ELR (cell line): ENCODE results near the gene TPD52L1.

Experiments
- DNase-seq: peaks from one replicate; pipeline ENCODE4 v3.0.0-alpha.2; 2015; ENCODE audit warnings: low read depth

TPD52L1 gene

GRCh38 chr6:125245109-125245508, 91.5 kb downstream of the TPD52L1 start:
- DNase-seq: no peak

DNA sequence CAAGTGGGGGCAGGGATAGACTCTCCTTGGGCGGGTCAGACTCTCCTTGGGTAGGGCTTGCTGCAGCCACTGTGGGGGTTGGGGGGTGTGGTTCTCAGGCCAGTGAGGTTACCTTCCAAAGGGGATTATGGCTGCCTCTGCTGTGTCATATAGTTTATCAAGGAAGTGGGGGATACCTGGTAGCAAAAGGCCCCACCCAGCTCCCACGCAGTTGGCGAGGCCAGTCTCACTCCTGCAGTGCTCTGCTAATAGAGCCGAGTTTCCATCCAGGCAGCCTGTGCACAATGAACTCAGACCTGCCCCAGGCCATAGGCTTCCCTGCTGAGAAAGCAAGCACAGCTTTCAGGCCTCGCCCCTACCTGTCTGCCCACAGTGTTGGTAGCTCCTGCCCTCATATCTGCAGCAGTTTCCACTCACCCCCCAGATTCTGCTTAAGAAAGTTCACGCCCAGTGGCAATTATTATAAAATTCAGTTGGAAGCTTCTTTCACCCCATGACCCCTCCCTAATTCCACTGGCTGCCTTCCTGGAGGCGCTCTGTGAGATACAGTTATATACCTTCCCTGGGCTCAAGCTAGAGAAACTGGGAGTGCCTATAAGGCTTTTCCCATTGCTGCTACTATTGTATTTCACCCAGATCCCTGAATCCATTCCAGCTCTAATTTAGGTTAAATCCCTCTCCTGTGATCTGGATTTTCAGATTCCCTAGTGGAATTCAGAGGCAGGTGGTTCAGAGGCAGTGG, 92.1 kb downstream of the TPD52L1 start:
- no peak for DNase-seq

GRCh38 chr6:125246566-125246965, 93.0 kb downstream of the TPD52L1 start:
- DNase-seq: no peak

GRCh38 chr6:125248136-125248535, 94.6 kb downstream of the TPD52L1 start:
- DNase-seq: no peak

DNA sequence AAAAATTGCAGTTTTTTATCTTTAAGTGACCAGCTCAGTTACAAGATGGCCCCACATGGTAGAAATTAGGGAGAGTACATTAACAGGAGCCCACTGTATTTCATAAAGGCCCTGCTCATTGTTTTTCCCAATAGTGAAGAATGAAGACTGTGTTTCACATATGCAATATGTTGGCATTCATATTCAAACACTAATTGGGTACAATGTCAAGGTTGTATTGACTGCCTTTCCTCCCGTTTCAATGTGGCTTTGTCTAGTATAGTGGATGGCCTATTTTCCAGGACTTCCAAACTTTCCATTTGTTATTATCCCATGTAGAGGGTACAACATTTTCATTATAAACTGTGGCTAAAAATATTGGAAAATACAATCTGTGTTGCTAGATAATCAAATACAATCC, 96.9 kb downstream of the TPD52L1 start:
- no peak for DNase-seq

GRCh38 chr6:125251516-125252220, 98.1 kb downstream of the TPD52L1 start:
- no peak for DNase-seq

- DNase-seq: no peak
These were observed 99.3 kb downstream of the TPD52L1 start for GRCh38 chr6:125252891-125253290.

- DNase-seq: no peak
These were observed 100.3 kb downstream of the TPD52L1 start for GRCh38 chr6:125253881-125254280.

GRCh38 chr6:125254321-125254720, 100.7 kb downstream of the TPD52L1 start:
- no peak for DNase-seq

DNA sequence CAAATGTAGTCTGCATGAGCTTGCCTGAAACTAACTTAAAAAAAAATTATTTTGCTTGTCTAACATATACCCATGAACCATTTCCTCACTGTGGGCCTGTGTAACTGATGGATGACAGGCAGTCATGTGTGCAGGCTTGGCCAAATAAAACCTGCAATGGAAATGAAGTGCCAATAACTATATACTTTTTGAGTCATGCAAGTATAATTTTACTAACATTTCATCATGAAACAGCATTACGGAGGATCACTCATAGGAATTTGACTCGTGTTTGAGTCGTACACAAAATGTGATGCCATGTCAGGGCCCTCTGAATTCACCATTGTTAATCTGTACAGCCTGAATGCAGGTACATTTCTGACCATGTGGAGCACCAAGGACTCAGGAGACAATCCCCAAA, 101.6 kb downstream of the TPD52L1 start:
- DNase-seq: no peak

- no peak for DNase-seq
These were observed 103.8 kb downstream of the TPD52L1 start for GRCh38 chr6:125257351-125257750.

DNA sequence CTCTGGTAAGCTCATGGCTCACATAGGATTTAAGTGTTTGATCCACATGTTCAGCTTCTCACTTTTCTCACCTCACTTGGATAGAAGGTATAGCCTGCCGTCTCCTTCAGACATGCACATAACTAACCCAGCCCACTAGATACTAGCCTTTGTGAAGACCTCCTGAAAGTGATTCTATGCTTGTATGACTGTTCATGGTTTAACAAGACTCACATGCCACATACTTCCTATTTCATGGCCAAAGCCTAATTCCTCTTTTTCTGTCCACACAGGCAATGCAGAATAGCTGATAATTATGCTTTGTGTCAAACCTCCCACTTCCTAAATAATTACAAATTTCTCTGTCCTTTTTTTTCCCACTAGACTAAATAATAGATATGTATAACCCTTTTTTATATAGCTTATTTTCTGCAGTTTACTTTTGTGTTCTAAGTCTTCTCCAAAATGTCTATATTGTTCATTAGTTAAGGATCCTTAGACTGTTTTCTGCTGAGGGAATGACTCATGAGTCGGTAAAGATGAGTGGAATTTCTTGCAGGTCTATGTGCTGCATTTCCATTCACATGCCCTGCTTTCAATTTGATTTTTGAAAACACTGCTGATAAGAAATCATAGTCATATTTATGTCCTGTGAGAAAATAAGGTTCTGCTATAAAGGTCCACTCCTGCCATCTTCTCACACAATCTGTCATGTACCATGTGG, 105.2 kb downstream of the TPD52L1 start:
- no peak for DNase-seq

DNA sequence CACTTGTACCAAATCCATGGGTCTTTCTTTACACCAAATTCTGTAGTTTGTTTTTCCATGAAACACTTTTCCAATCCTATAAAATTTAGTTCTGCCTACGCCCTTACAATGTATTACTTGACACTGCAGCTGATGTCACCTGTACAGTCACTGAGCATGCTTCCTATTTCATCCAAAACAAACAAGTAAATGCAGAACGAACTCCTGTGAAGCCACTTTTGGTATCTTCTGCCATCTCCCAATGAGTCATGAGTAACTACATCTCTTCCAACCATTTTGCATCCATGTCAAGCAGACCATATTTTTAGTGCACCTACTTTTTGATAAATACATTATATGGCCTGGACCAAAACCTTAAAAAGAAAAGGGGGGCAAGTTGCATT, 105.8 kb downstream of the TPD52L1 start:
- no peak for DNase-seq

DNA sequence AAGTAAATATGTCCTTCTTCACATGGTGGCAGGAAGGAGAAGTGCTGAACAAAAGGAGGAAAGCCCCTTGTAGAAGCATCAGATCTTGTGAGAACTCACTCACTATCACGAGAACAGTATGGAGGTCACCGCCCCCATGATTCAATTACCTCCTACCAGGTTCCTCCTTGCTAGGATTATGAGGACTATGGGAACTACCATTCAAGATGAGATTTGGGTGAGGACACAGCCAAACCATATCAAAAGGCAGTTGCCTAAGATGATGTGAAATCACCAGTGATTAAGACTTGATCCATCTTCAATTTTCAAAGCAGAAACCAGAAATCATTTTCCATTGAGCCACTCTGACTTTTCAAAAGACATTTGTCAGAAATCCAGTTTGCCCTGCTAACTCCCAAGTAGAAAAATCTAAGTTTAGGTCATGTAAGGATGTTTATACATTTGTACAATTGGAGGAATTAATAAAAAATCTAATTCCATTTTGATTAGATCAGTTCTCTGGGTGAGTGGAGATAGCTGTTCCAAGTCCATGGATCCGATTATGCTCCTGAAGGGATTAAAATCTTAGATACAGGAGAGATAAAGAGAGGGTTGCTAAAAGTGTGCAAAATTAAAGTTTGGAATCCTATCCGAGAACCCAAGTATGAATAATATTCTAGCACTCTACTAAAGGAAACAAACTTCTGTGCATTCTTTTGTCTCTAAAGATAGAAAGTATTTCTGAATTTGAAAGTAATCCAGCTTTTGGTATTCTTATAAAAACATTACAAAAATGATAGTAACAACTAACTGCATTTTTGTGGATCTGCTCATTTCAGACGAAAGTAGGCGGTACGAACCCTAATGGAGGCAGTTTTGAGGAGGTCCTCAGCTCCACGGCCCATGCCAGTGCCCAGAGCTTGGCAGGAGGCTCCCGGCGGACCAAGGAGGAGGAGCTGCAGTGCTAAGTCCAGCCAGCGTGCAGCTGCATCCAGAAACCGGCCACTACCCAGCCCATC, 108.7 kb downstream of the TPD52L1 start:
- DNase-seq: no peak

GRCh38 chr6:125264476-125264875, 110.9 kb downstream of the TPD52L1 start:
- no peak for DNase-seq

DNA sequence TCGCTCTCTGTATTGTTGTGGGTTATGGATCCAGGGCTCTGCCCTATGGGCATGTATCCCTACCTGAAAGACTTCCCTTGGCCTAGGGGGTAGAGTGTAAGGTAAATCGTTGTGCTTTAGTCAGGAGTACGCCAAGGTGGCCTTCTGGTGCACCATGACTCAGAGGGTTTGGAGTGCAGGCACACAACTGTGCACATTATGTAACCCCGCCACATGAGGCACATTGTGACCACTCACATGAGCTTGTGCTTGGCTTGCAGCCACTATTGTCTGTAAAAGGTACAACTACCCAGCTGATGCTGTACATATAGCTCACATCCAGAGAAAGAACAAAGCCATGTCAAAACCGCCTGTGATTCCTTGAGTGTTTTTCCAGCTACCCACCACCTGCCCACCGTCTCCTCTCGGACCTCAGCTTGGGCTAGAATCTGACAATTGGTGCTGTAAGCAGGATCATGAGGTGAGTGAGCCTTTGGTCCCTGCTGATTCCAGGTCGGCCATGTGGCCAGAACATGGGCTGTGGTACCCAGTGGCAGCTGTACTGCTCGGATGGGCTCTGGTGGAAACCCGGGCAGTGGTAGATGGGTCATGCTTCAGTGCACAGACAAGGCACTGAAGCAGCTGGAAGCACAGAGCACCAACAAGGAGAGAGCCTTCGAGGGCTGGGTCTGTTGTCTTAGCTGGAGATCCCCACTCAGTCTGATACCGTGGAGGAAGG, 114.4 kb downstream of the TPD52L1 start:
- DNase-seq: no peak

DNA sequence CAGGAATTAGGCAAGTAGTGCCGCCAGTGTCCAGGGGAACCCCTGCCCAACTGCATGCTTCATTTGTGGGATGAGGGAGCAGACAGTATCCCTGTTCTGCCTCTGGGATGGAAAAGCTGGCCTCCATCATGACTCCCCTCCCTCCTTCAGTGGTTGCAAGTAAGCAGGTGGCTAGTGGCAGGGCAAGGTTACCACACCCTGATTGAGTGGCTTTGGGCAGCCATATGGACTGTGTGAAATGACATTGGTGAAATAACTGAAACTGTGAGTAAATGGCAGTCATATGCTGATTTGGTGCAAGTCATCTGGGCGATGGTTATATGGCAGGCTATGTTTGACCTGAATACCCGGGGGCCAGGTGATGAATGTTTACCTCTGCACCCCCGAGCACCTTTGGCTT, 115.2 kb downstream of the TPD52L1 start:
- DNase-seq: no peak

GRCh38 chr6:125269328-125269985, 115.9 kb downstream of the TPD52L1 start:
- no peak for DNase-seq

DNA sequence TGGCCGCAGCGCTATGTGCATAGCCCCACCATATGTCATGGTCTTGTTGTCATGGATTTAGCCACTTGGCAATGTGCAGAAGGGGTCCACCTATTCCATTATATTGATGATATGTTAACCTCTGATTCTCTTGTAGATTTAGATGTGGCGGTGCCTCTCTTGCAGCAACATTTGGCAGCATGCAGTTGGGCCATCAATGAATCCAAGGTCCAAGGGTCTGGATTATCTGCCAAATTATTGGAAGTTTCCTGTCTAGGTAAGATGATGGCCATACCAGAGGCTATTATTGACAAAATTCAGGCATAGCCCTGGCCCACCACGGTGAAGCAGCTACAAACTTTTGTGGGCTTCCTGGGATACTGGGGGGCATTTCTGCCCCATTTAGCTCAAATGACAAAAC, 116.8 kb downstream of the TPD52L1 start:
- no peak for DNase-seq

- no peak for DNase-seq
These were observed 118.0 kb downstream of the TPD52L1 start for GRCh38 chr6:125271486-125272159.
